ENCODE data around the gene IQCM. TPM values are rescaled to one million over a fixed set of nuclear protein-coding genes. Genes with fewer than 3 reads are reported as not detected.

The IQCM gene
- total RNA-seq, 4 donors from 2014 or later, result 0.48 TPM; not detected in 3

DNA sequence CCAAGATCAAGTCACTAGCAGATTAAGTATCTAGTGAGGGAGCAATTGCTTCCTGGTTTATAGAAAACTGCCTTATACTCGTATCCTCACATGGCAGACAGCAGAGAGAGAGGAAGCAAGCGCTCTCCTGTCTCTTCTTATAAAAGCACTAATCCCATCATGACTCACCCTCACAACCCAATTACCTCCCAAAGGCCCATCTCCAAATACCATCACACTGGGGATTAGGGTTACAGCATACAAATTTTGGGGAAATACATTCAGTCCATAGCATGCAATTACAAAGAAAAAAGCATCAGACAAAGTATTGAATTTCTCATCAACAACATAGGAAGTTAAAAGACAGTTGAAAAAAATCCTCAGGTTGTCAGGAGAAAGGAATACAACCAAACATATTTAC lies 292.6 kb downstream of the IQCM start:
- H3K36me3 ChIP-seq, result no peaks in the 10 kb centered on the region
- H3K27ac ChIP-seq, result no peak overlapping the region
- H3K27me3 ChIP-seq, result no peaks in the 10 kb centered on the region
- no peak for TF ChIP-seq POLR2A (IDR thresholded peaks at IDR 0.05)
- TF ChIP-seq, protein P1, sequence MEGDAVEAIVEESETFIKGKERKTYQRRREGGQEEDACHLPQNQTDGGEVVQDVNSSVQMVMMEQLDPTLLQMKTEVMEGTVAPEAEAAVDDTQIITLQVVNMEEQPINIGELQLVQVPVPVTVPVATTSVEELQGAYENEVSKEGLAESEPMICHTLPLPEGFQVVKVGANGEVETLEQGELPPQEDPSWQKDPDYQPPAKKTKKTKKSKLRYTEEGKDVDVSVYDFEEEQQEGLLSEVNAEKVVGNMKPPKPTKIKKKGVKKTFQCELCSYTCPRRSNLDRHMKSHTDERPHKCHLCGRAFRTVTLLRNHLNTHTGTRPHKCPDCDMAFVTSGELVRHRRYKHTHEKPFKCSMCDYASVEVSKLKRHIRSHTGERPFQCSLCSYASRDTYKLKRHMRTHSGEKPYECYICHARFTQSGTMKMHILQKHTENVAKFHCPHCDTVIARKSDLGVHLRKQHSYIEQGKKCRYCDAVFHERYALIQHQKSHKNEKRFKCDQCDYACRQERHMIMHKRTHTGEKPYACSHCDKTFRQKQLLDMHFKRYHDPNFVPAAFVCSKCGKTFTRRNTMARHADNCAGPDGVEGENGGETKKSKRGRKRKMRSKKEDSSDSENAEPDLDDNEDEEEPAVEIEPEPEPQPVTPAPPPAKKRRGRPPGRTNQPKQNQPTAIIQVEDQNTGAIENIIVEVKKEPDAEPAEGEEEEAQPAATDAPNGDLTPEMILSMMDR (IDR thresholded peaks at IDR 0.05), result no peak
- H3K4me3 ChIP-seq, result no peak overlapping the region
- H3K9me3 ChIP-seq, result no peaks in the 10 kb centered on the region
- intact Hi-C loops (cut with DNase I; ENCODE audit: low total_unique reads), result no loop called here
- DNase-seq, result no peak
- no peaks in the 10 kb centered on the region for H3K4me1 ChIP-seq

DNA sequence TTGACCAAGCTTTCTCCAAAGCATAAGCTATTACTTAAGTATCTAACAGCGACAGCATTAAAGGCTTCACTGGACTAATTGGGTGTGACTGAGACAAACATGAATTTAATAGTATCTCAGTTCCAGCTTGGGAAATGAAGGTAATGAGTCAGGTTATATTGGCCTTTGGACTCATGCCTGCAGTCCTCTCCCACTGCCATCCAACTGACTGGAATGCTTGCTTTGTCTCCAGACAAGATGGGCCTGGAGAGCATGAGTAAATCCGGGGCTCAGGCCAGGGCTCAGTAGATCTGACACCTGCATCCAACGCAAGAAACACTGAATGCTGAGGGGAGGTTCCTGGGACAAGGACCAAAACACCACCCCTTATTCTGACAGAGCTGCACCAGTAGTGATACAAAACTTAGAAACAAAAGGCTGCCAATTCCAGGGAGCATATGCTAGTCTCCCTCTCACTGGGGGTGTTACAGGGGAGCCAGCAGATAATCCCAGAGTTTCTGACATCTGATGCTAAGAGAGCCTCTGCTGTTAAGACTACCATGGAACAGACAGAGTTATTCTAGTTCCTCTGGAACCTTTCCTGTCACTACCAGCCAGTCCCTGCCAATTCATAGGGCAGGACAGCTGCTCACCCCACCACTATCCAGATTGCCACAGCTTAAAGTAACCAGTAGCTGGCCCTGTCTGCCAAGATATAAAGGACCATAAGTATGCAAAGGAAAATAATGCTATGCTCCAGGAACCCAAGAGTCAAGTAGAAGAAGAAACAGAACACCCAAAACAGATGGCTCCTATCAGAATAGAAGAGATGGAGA lies 293.8 kb downstream of the IQCM start:
- H3K4me3 ChIP-seq, result no peak overlapping the region
- H3K27ac ChIP-seq, result no peak overlapping the region
- no peak for DNase-seq
- H3K27me3 ChIP-seq, result no peaks in the 10 kb centered on the region
- no peaks in the 10 kb centered on the region for H3K4me1 ChIP-seq
- intact Hi-C loops (cut with DNase I; ENCODE audit: low total_unique reads), result no loop called here
- TF ChIP-seq, protein P1 (IDR thresholded peaks at IDR 0.05), result no peak
- no peak for TF ChIP-seq POLR2A (IDR thresholded peaks at IDR 0.05)
- H3K9me3 ChIP-seq, result no peaks in the 10 kb centered on the region
- no peaks in the 10 kb centered on the region for H3K36me3 ChIP-seq

DNA sequence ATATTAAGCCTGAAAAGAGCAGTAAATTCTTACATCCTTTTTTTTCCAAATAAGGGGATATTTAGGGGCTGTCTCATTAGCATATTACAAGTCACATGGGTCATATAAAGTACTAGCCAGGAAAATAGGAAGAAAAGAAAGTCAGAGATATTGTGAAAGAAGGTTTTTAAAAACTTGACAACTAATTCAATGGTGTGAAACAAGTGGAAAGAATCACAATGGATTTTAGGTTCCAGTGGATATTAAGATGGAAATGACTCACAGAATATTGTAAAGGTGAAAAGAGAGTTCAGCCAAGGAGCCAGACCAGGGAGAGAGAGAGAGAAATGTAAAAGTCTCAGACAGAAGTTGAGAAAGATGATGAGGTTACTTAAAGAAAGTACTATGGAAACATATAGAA lies 297.2 kb downstream of the IQCM start:
- DNase-seq, result no peak
- no peak overlapping the region for H3K27ac ChIP-seq
- intact Hi-C loops (cut with DNase I; ENCODE audit: low total_unique reads), result no loop called here
- H3K4me1 ChIP-seq, result no peaks in the 10 kb centered on the region
- H3K4me3 ChIP-seq, result no peak overlapping the region
- H3K36me3 ChIP-seq, result no peaks in the 10 kb centered on the region
- H3K27me3 ChIP-seq, result no peaks in the 10 kb centered on the region
- TF ChIP-seq, protein P1 (IDR thresholded peaks at IDR 0.05), result no peak
- TF ChIP-seq POLR2A (IDR thresholded peaks at IDR 0.05), result no peak
- H3K9me3 ChIP-seq, result no peaks in the 10 kb centered on the region

DNA sequence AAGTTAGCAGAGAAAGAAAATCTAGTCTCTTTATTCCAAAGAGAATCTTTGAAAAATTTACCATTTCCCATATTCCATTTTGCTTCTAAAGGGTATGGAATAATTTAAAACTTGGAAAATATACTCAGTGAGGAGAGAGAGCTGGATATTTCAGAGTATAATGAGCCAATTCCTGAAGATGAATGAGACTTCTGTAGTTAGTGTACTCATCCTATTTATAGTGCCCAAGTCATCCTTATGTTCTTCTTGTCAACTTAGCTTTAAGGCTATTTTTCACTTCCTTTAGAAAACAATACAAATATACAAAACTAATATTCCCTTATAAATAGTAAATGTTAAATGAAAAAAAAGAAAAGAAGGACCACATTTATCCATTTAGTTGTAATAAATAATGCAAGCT lies 302.6 kb downstream of the IQCM start:
- Histone ChIP-seq H3K36me3 (no peaks in the 10 kb centered on the region), H3K27ac (no peak overlapping the region), H3K4me3 (no peak overlapping the region), H3K4me1 (no peaks in the 10 kb centered on the region), H3K9me3 (no peaks in the 10 kb centered on the region), H3K27me3 (no peaks in the 10 kb centered on the region)
- DNase-seq, result no peak
- intact Hi-C loops (cut with DNase I; ENCODE audit: low total_unique reads), result no loop called here
- TF ChIP-seq POLR2A (IDR thresholded peaks at IDR 0.05), result no peak
- TF ChIP-seq, protein P1 (IDR thresholded peaks at IDR 0.05), result no peak

DNA sequence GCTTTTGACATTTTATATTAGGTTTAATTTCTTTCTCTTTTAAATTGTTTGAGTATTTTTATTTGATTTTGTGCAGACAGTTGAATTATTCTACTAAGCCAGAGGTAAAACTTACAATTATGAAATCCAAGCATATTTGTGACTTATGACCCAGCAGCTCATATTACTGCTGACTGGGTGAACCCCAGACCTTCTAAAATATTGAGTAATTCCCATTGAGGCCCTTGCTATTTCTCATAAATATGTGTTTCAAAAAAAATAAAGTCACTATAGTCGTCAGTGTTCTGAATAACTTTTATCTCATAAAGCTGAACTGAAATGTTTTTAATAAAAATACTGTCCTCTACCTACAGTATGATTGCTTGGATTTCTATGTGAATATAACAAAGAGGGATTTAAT lies 303.1 kb downstream of the IQCM start:
- Histone ChIP-seq H3K9me3 (no peaks in the 10 kb centered on the region), H3K4me1 (no peaks in the 10 kb centered on the region), H3K4me3 (no peak overlapping the region), H3K36me3 (no peaks in the 10 kb centered on the region), H3K27ac (no peak overlapping the region), H3K27me3 (no peaks in the 10 kb centered on the region)
- TF ChIP-seq, protein P1 (IDR thresholded peaks at IDR 0.05), result no peak
- no peak for TF ChIP-seq POLR2A (IDR thresholded peaks at IDR 0.05)
- DNase-seq, result no peak
- intact Hi-C loops (cut with DNase I; ENCODE audit: low total_unique reads), result no loop called here
